Natural killer cell (primary cell): ENCODE measurements around the gene MYLIP. TPM values are rescaled to one million over a fixed set of nuclear protein-coding genes. Genes with fewer than 3 reads are reported as not detected.
A peak's percentile ranks its signal among the peaks of the same experiment; 100 is the strongest.

ENCODE experiments used
- ATAC-seq, 3 donors: fragments of 150-1000 bp in 2 of 3; fragments of 200-7000 bp in 1 of 3; cut with Tn5 transposase; 1 replicate in 1 of 3; 2 replicates in 2 of 3; pipeline ENCODE4 v1.10.0; 2021; ENCODE audit warnings: mild to moderate bottlenecking in 2 of 3, moderate library complexity in 2 of 3
- DNase-seq, 2 donors: peaks; one replicate each; pipeline versions ENCODE4 v3.0.0 to v3.0.0-alpha.2; 2013 to 2021; ENCODE audit warnings: mixed read lengths in 1 of 2
- H3K27ac ChIP-seq: one replicate; pipeline ENCODE4 v1.5.1; 2013; ENCODE audit warnings: mild to moderate bottlenecking, low read length
- H3K27me3 ChIP-seq: one replicate; pipeline ENCODE4 v1.6.1; 2013; ENCODE audit warnings: low read length; ENCODE audit not compliant: control insufficient read depth, insufficient read depth
- H3K36me3 ChIP-seq: one replicate; pipeline ENCODE4 v1.6.1; 2013; ENCODE audit warnings: low read length; ENCODE audit not compliant: control insufficient read depth, insufficient read depth
- H3K4me1 ChIP-seq: one replicate; pipeline ENCODE4 v1.6.1; 2013; ENCODE audit warnings: low read length; ENCODE audit not compliant: control insufficient read depth, insufficient read depth
- H3K4me3 ChIP-seq: one replicate; pipeline ENCODE4 v1.5.1; 2013; ENCODE audit warnings: low read length
- H3K9me3 ChIP-seq: one replicate; pipeline ENCODE4 v1.6.1; 2013; ENCODE audit warnings: low read length; ENCODE audit not compliant: control insufficient read depth, insufficient read depth
- H3K27ac Mint-ChIP-seq, 2 donors: one replicate each; pipeline ENCODE4 v1.8.0; 2022; ENCODE audit warnings: mild to moderate bottlenecking in 2 of 2, mixed read lengths in 2 of 2, moderate library complexity in 1 of 2
- H3K27me3 Mint-ChIP-seq, 2 donors: one replicate each; pipeline ENCODE4 v1.8.0; 2022; ENCODE audit warnings: low read depth in 2 of 2, mixed read lengths in 2 of 2
- H3K36me3 Mint-ChIP-seq: one replicate; pipeline ENCODE4 v1.8.0; 2022; ENCODE audit warnings: mixed read lengths
- H3K4me1 Mint-ChIP-seq, 2 donors: one replicate each; pipeline ENCODE4 v1.8.0; 2022; ENCODE audit warnings: mixed read lengths in 2 of 2
- H3K4me3 Mint-ChIP-seq: one replicate; pipeline ENCODE4 v1.8.0; 2022; ENCODE audit warnings: mild to moderate bottlenecking, moderate library complexity, mixed read lengths
- H3K9me3 Mint-ChIP-seq, 2 donors: one replicate each; pipeline ENCODE4 v1.8.0; 2022; ENCODE audit warnings: mixed read lengths in 2 of 2
- CTCF ChIP-seq: fragments of 200-600 bp; IDR thresholded peaks from one replicate; pipeline ENCODE4 v1.8.0; 2022; ENCODE audit warnings: antibody characterized with exemption
- WGBS: methylation state at CpG from one replicate; pipeline ENCODE4 v1.1.7; 2013; ENCODE audit warnings: missing lambda C conversion rate; ENCODE audit not compliant: insufficient coverage; 5-methylcytosine and 5-hydroxymethylcytosine counted together
- intact Hi-C: fragments of 100-400 bp; cut with micrococcal nuclease; formaldehyde crosslinking; loops from one replicate; pipeline ENCODE4 v1.14.2; 2022
- total RNA-seq, 4 donors: library from RNA; stranded (reverse); fragments of 120-200 nt in 1 of 4; gene quantifications; one replicate each; pipeline versions ENCODE4 v1.2.3 to v1.2.4, GENCODE V29; 2013 to 2022

Gene MYLIP
- total RNA-seq, 3 donors from 2014 or later (not counting 1 experiment from before 2014, with no cell fraction given): 127 to 207 (median 150) TPM

- no peaks in the 10 kb centered on the region for H3K27me3 ChIP-seq
- H3K9me3 ChIP-seq: no peaks in the 10 kb centered on the region
- H3K4me3 ChIP-seq: no peak overlapping the region
- no peak overlapping the region for H3K27ac Mint-ChIP-seq
- peaks cover 53 to 72% of the 10 kb centered on the region in 2 donors for H3K4me1 Mint-ChIP-seq
- intact Hi-C loops: no loop called here
- H3K36me3 ChIP-seq: no peaks in the 10 kb centered on the region
- ATAC-seq (no peak), DNase-seq (no peak)
- no peak for TF ChIP-seq CTCF
- H3K27me3 Mint-ChIP-seq: no peaks in the 10 kb centered on the region
- H3K9me3 Mint-ChIP-seq: no peaks in the 10 kb centered on the region
- H3K4me3 Mint-ChIP-seq: no peak overlapping the region
- no peak overlapping the region for H3K27ac ChIP-seq
- peaks cover 17% of the 10 kb centered on the region for H3K4me1 ChIP-seq
- H3K36me3 Mint-ChIP-seq: no peaks in the 10 kb centered on the region
- 95% methylated on average over 5 of the region's 5 CpGs for WGBS
Measured at GRCh38 chr6:16165641-16166040, 36.8 kb downstream of the MYLIP start.

- no peak for DNase-seq
- no peaks in the 10 kb centered on the region for H3K36me3 ChIP-seq
- intact Hi-C loops: no loop called here
- Mint-ChIP-seq H3K4me3 (peak overlapping the region; percentile 76), H3K27ac (peak overlapping the region; percentile 79 to 86), H3K9me3 (no peaks in the 10 kb centered on the region), H3K27me3 (no peaks in the 10 kb centered on the region), H3K36me3 (no peaks in the 10 kb centered on the region), H3K4me1 (peaks cover 56 to 67% of the 10 kb centered on the region in 2 donors)
- H3K4me1 ChIP-seq: peaks cover 17% of the 10 kb centered on the region
- WGBS: 89% methylated on average over 3 of the region's 4 CpGs
- H3K4me3 ChIP-seq: no peak overlapping the region
- no peak for ATAC-seq
- no peaks in the 10 kb centered on the region for H3K9me3 ChIP-seq
- no peaks in the 10 kb centered on the region for H3K27me3 ChIP-seq
- no peak for TF ChIP-seq CTCF
- H3K27ac ChIP-seq: no peak overlapping the region
Measured at GRCh38 chr6:16166871-16167608, 38.2 kb downstream of the MYLIP start.

GRCh38 chr6:16168121-16168520 is 39.2 kb downstream of the MYLIP start:
- peaks cover 57 to 62% of the 10 kb centered on the region in 2 donors for H3K4me1 Mint-ChIP-seq
- no peaks in the 10 kb centered on the region for H3K36me3 Mint-ChIP-seq
- 16% methylated on average over 5 of the region's 5 CpGs for WGBS
- ATAC-seq (peak; percentile 78 to 96 (median 90)), DNase-seq (peak; percentile 42 to 45)
- H3K27me3 Mint-ChIP-seq: no peaks in the 10 kb centered on the region
- Histone ChIP-seq H3K4me3 (no peak overlapping the region), H3K4me1 (peaks cover 14% of the 10 kb centered on the region), H3K36me3 (no peaks in the 10 kb centered on the region), H3K27ac (peak overlapping the region; percentile 14), H3K27me3 (no peaks in the 10 kb centered on the region), H3K9me3 (no peaks in the 10 kb centered on the region)
- peak overlapping the region; percentile 76 for H3K4me3 Mint-ChIP-seq
- TF ChIP-seq CTCF: no peak
- intact Hi-C loops: loop anchor here (1.0 kb wide), 1 partner anchor 37 kb away; no protein-coding TSS in a partner anchor
- H3K9me3 Mint-ChIP-seq: no peaks in the 10 kb centered on the region
- peak overlapping the region; percentile 79 to 86 for H3K27ac Mint-ChIP-seq
